GM12873 (cell line): ENCODE data around the gene IMMP1L.

Experiments used
- CTCF ChIP-seq: IDR thresholded peaks from 2 replicates; pipeline ENCODE4 v1.5.1; 2012; ENCODE audit warnings: low read depth, mild to moderate bottlenecking, moderate library complexity, low read length, control low read depth; ENCODE audit not compliant: insufficient read depth; ENCODE audit errors: missing control alignments

The IMMP1L gene

GRCh38 chr11:31492320-31492913 lies 17.0 kb downstream of the IMMP1L start:
- TF ChIP-seq CTCF = no peak

GRCh38 chr11:31487848-31488247 lies 21.6 kb downstream of the IMMP1L start:
- peak; percentile 36 for TF ChIP-seq CTCF

- no peak for TF ChIP-seq CTCF
Observed at GRCh38 chr11:31484497-31484896, 24.9 kb downstream of the IMMP1L start.

DNA sequence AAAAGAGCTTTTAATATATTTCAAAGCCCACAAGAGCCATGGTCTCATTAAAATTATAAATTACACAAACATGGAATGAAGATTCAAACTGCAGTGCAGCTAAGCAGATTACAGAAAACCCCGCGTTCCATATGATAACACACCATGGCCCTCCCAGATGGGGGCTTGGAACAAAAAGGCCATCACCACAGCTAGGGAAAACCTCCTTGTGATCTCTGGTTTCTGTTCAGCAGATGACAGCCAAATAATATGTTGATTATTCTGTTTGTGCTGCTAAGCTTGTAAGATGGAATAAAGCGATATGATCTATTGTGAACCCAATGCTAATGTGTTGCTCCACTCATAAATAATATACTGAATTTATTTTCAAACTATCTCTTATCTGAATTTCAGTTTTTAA lies 28.5 kb downstream of the IMMP1L start:
- TF ChIP-seq CTCF = no peak

GRCh38 chr11:31479066-31479465 lies 30.4 kb downstream of the IMMP1L start:
- no peak for TF ChIP-seq CTCF

DNA sequence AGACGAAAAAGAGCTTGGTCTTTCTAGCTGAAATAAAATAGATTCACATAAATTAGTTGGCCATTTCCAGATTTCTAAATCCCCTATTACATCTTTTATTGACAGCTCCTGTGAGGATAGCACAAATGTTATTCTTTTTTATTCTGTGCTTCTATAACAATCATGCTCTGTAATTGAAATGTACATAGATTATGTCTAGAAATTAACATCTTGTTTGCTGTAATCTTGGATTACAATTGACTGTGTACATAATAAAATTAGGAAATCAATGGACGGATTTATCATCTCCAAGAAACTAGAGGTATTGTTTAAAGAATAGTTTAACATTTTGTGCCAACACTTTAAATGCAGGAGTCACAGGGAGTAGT lies 31.2 kb downstream of the IMMP1L start:
- no peak for TF ChIP-seq CTCF

GRCh38 chr11:31477528-31478222 lies 31.7 kb downstream of the IMMP1L start:
- TF ChIP-seq CTCF = no peak

- no peak for TF ChIP-seq CTCF
Observed at GRCh38 chr11:31474083-31474482, 35.3 kb downstream of the IMMP1L start.
